ENCODE measurements around the gene TMC1.

The TMC1 gene

GRCh38 chr9:72583370-72583769, 62.0 kb downstream of the TMC1 start:
- TF ChIP-seq SNAI2 (CRISPR knock-in tag; IDR thresholded peaks at IDR 0.05) (no peak), TOX (CRISPR knock-in tag; IDR thresholded peaks at IDR 0.05; ENCODE audit: borderline replicate concordance) (no peak), CSDC2 (CRISPR knock-in tag; IDR thresholded peaks at IDR 0.05) (no peak)
- no peak for ATAC-seq

- TF ChIP-seq ESRRG (CRISPR knock-in tag; IDR thresholded peaks at IDR 0.05), result no peak
- TF ChIP-seq, protein P1, sequence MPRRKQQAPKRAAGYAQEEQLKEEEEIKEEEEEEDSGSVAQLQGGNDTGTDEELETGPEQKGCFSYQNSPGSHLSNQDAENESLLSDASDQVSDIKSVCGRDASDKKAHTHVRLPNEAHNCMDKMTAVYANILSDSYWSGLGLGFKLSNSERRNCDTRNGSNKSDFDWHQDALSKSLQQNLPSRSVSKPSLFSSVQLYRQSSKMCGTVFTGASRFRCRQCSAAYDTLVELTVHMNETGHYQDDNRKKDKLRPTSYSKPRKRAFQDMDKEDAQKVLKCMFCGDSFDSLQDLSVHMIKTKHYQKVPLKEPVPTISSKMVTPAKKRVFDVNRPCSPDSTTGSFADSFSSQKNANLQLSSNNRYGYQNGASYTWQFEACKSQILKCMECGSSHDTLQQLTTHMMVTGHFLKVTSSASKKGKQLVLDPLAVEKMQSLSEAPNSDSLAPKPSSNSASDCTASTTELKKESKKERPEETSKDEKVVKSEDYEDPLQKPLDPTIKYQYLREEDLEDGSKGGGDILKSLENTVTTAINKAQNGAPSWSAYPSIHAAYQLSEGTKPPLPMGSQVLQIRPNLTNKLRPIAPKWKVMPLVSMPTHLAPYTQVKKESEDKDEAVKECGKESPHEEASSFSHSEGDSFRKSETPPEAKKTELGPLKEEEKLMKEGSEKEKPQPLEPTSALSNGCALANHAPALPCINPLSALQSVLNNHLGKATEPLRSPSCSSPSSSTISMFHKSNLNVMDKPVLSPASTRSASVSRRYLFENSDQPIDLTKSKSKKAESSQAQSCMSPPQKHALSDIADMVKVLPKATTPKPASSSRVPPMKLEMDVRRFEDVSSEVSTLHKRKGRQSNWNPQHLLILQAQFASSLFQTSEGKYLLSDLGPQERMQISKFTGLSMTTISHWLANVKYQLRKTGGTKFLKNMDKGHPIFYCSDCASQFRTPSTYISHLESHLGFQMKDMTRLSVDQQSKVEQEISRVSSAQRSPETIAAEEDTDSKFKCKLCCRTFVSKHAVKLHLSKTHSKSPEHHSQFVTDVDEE (CRISPR knock-in tag; IDR thresholded peaks at IDR 0.05), result no peak
- no peak for TF ChIP-seq ZFP30 (CRISPR knock-in tag; IDR thresholded peaks at IDR 0.05)
- no peak for TF ChIP-seq SNAI2 (CRISPR knock-in tag; IDR thresholded peaks at IDR 0.05)
- no peak for TF ChIP-seq ARNTL (CRISPR knock-in tag; IDR thresholded peaks at IDR 0.05; ENCODE audit: borderline replicate concordance, low read depth)
- TF ChIP-seq, protein P2, sequence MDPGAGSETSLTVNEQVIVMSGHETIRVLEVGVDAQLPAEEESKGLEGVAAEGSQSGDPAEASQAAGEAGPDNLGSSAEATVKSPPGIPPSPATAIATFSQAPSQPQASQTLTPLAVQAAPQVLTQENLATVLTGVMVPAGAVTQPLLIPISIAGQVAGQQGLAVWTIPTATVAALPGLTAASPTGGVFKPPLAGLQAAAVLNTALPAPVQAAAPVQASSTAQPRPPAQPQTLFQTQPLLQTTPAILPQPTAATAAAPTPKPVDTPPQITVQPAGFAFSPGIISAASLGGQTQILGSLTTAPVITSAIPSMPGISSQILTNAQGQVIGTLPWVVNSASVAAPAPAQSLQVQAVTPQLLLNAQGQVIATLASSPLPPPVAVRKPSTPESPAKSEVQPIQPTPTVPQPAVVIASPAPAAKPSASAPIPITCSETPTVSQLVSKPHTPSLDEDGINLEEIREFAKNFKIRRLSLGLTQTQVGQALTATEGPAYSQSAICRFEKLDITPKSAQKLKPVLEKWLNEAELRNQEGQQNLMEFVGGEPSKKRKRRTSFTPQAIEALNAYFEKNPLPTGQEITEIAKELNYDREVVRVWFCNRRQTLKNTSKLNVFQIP (CRISPR knock-in tag; IDR thresholded peaks at IDR 0.05; ENCODE audit: borderline replicate concordance, low read depth), result no peak
- TF ChIP-seq RARB (CRISPR knock-in tag; IDR thresholded peaks at IDR 0.05), result no peak
- TF ChIP-seq ISL1 (CRISPR knock-in tag; IDR thresholded peaks at IDR 0.05), result no peak
- TF ChIP-seq PPARA (CRISPR knock-in tag; IDR thresholded peaks at IDR 0.05; ENCODE audit: borderline replicate concordance), result no peak
- TF ChIP-seq ZNF565 (CRISPR knock-in tag; conservative IDR thresholded peaks at IDR 0.05; ENCODE audit: low read depth), result no peak
- no peak for TF ChIP-seq OSR1 (CRISPR knock-in tag; IDR thresholded peaks at IDR 0.05)
- TF ChIP-seq ZC3H10 (CRISPR knock-in tag; IDR thresholded peaks at IDR 0.05), result no peak
- TF ChIP-seq TOX (CRISPR knock-in tag; IDR thresholded peaks at IDR 0.05; ENCODE audit: borderline replicate concordance), result no peak; the same call in 1 of the 2 replicates
- TF ChIP-seq ZNF70 (CRISPR knock-in tag; IDR thresholded peaks at IDR 0.05), result no peak
- ATAC-seq, result peak; percentile 66
Observed at GRCh38 chr9:72586388-72587130, 65.2 kb downstream of the TMC1 start.

GRCh38 chr9:72588336-72588735, 66.9 kb downstream of the TMC1 start:
- no peak for TF ChIP-seq ZNF565 (CRISPR knock-in tag; conservative IDR thresholded peaks at IDR 0.05; ENCODE audit: low read depth)
- TF ChIP-seq CREB5 (CRISPR knock-in tag; IDR thresholded peaks at IDR 0.05; ENCODE audit: low read depth), result no peak
- no peak for TF ChIP-seq ZNF8 (CRISPR knock-in tag; IDR thresholded peaks at IDR 0.05)
- no peak for TF ChIP-seq ZFP30 (CRISPR knock-in tag; IDR thresholded peaks at IDR 0.05)
- ATAC-seq, result peak; percentile 23

- no peak for ATAC-seq
- TF ChIP-seq ZC3H10 (CRISPR knock-in tag; IDR thresholded peaks at IDR 0.05), result no peak
- TF ChIP-seq ZFP3 (CRISPR knock-in tag; IDR thresholded peaks at IDR 0.05), result no peak
- TF ChIP-seq OSR1 (CRISPR knock-in tag; IDR thresholded peaks at IDR 0.05), result no peak
- TF ChIP-seq ARNTL (CRISPR knock-in tag; IDR thresholded peaks at IDR 0.05; ENCODE audit: borderline replicate concordance, low read depth), result no peak
- no peak for TF ChIP-seq ZNF565 (CRISPR knock-in tag; conservative IDR thresholded peaks at IDR 0.05; ENCODE audit: low read depth)
Observed at GRCh38 chr9:72589667-72590521, 68.5 kb downstream of the TMC1 start.

DNA sequence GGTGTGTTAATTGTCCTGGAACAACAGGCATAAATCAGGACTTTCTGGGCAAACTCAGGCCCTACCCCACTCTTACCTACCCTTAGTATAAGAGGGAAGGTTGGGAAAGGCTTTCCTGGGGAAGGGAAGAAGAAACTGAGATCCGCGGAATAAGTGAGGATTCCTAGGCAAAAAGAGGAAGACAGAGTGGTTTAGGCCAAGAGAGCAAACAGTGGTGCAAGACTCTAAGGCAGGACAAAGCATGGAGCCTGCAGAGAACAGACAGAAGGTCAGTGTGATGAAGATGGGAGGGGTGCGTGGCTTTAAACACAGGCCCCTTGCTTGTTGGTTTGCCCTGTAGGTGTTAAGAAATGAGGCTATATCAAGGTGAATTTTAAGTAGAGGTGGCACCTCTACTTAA, 69.4 kb downstream of the TMC1 start:
- TF ChIP-seq ZFP3 (CRISPR knock-in tag; IDR thresholded peaks at IDR 0.05) (no peak), TOX (CRISPR knock-in tag; IDR thresholded peaks at IDR 0.05; ENCODE audit: borderline replicate concordance) (no peak), SNAI2 (CRISPR knock-in tag; IDR thresholded peaks at IDR 0.05) (no peak), ESRRG (CRISPR knock-in tag; IDR thresholded peaks at IDR 0.05) (no peak), ZNF8 (CRISPR knock-in tag; IDR thresholded peaks at IDR 0.05) (no peak), ISL1 (CRISPR knock-in tag; IDR thresholded peaks at IDR 0.05) (no peak), RARB (CRISPR knock-in tag; IDR thresholded peaks at IDR 0.05) (no peak)
- TF ChIP-seq, protein P1 (CRISPR knock-in tag; IDR thresholded peaks at IDR 0.05), result no peak
- no peak for ATAC-seq

All from SK-N-SH treated with all-trans-retinoic acid at 6 μM for 48 hours (cell line).